ENCODE results near the gene MTAP. TPM values are rescaled to one million over a fixed set of nuclear protein-coding genes. Genes with fewer than 3 reads are reported as not detected.
A peak's percentile ranks its signal among the peaks of the same experiment; 100 is the strongest.

The MTAP gene
- total RNA-seq, 2 experiments from 2014 or later, result 17.2 to 17.8 TPM

GRCh38 chr9:21831841-21832509, 29.5 kb downstream of the MTAP start:
- DNase-seq (peak in 2 of 14 experiments; percentile 59 to 73), ATAC-seq (ENCODE audit: poor library complexity) (no peak)
- Mint-ChIP-seq H3K27ac (no peak overlapping the region), H3K36me3 (ENCODE audit: low read depth) (peaks cover 99% of the 10 kb centered on the region), H3K27me3 (no peaks in the 10 kb centered on the region), H3K4me1 (ENCODE audit: low read depth) (peaks cover 35% of the 10 kb centered on the region), H3K4me3 (no peak overlapping the region), H3K9me3 (no peaks in the 10 kb centered on the region)
- intact Hi-C loops (cut with DNase I, micrococcal nuclease), result no loop called here
- TF ChIP-seq CTCF (IDR thresholded peaks at IDR 0.05), result no peak
- Histone ChIP-seq H3K4me3 (ENCODE audit: low read length) (no peak overlapping the region), H3K9me3 (ENCODE audit: control insufficient read depth in 1 of 2, insufficient read depth in 1 of 2, low read length in 2 of 2) (no peaks in the 10 kb centered on the region), H3K27me3 (ENCODE audit: control insufficient read depth in 1 of 2, insufficient read depth in 2 of 2, low read length in 2 of 2) (no peaks in the 10 kb centered on the region), H3K36me3 (ENCODE audit: insufficient read depth, low read length) (peaks cover 74% of the 10 kb centered on the region), H3K27ac (ENCODE audit: low read depth in 1 of 2, low read length in 2 of 2) (no peak overlapping the region), H3K4me1 (ENCODE audit: insufficient read depth, low read length) (no peaks in the 10 kb centered on the region)
- ChIA-PET CTCF (no interaction called here), POLR2A (no interaction called here)

GRCh38 chr9:21833090-21833801, 30.8 kb downstream of the MTAP start:
- Mint-ChIP-seq H3K36me3 (ENCODE audit: low read depth) (peaks cover 99% of the 10 kb centered on the region), H3K9me3 (no peaks in the 10 kb centered on the region), H3K4me1 (ENCODE audit: low read depth) (peaks cover 35% of the 10 kb centered on the region), H3K27me3 (no peaks in the 10 kb centered on the region), H3K27ac (no peak overlapping the region), H3K4me3 (no peak overlapping the region)
- Histone ChIP-seq H3K4me1 (ENCODE audit: insufficient read depth, low read length) (no peaks in the 10 kb centered on the region), H3K27me3 (ENCODE audit: control insufficient read depth in 1 of 2, insufficient read depth in 2 of 2, low read length in 2 of 2) (no peaks in the 10 kb centered on the region), H3K27ac (ENCODE audit: low read depth in 1 of 2, low read length in 2 of 2) (no peak overlapping the region), H3K36me3 (ENCODE audit: insufficient read depth, low read length) (peaks cover 75% of the 10 kb centered on the region), H3K9me3 (ENCODE audit: control insufficient read depth in 1 of 2, insufficient read depth in 1 of 2, low read length in 2 of 2) (no peaks in the 10 kb centered on the region), H3K4me3 (ENCODE audit: low read length) (no peak overlapping the region)
- CTCF ChIA-PET, result no interaction called here
- no peak for TF ChIP-seq CTCF (IDR thresholded peaks at IDR 0.05)
- ATAC-seq (ENCODE audit: poor library complexity) (no peak), DNase-seq (peak in 2 of 14 experiments; percentile 35 to 58)
- intact Hi-C loops (cut with DNase I, micrococcal nuclease), result no loop called here
- POLR2A ChIA-PET, result no interaction called here

GRCh38 chr9:21835121-21835520, 32.7 kb downstream of the MTAP start:
- Histone ChIP-seq H3K4me3 (ENCODE audit: low read length) (no peak overlapping the region), H3K27ac (ENCODE audit: low read depth in 1 of 2, low read length in 2 of 2) (no peak overlapping the region), H3K4me1 (ENCODE audit: insufficient read depth, low read length) (no peaks in the 10 kb centered on the region), H3K36me3 (ENCODE audit: insufficient read depth, low read length) (peaks cover 76% of the 10 kb centered on the region), H3K9me3 (ENCODE audit: control insufficient read depth in 1 of 2, insufficient read depth in 1 of 2, low read length in 2 of 2) (no peaks in the 10 kb centered on the region), H3K27me3 (ENCODE audit: control insufficient read depth in 1 of 2, insufficient read depth in 2 of 2, low read length in 2 of 2) (no peaks in the 10 kb centered on the region)
- Mint-ChIP-seq H3K4me1 (ENCODE audit: low read depth) (peaks cover 26% of the 10 kb centered on the region), H3K27me3 (no peaks in the 10 kb centered on the region), H3K9me3 (no peaks in the 10 kb centered on the region), H3K4me3 (no peak overlapping the region), H3K27ac (no peak overlapping the region), H3K36me3 (ENCODE audit: low read depth) (peaks cover 99% of the 10 kb centered on the region)
- ChIA-PET POLR2A (no interaction called here), CTCF (no interaction called here)
- DNase-seq (no peak), ATAC-seq (ENCODE audit: poor library complexity) (no peak)
- intact Hi-C loops (cut with DNase I, micrococcal nuclease), result no loop called here
- no peak for TF ChIP-seq CTCF (IDR thresholded peaks at IDR 0.05)
